CD4-positive, alpha-beta T cell treated with Interleukin-15 for 4 hours (primary cell): ENCODE data around the gene SLC30A7.
A peak's percentile ranks its signal among the peaks of the same experiment; 100 is the strongest.
"Not testable (repeated sequence)": the region's sequence is repeated elsewhere in the genome, so short reads cannot be mapped to it uniquely, and the experiment has no call there.

Experiments used
- DNase-seq: peaks from one replicate; pipeline ENCODE4 v3.0.0-alpha.2; 2020; ENCODE audit warnings: low spot score

The SLC30A7 gene

GRCh38 chr1:100889869-100890482 is 5.9 kb upstream of the SLC30A7 start:
- DNase-seq = not testable (repeated sequence)

DNA sequence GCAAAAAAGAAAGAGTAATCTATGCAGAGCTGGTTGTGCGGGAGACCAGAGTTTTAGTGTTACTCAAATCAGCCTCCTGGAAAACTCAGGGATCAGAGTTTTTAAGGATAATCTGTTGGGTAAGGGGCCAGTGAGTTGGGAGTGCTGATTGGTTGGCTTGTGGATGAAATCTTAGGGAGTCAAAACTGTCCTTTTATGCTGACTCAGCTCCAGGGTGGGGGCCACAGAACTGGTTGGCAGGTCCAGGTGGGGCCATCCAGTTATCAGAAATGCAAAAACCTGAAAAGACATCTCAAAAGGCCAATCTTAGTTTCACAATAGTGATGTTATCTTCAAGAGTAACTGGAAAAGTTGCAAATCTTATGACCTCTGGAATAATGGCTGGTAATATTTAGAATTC is 4.5 kb upstream of the SLC30A7 start:
- DNase-seq = no peak

- no peak for DNase-seq
Observed at GRCh38 chr1:100892554-100892953, 3.3 kb upstream of the SLC30A7 start.

DNA sequence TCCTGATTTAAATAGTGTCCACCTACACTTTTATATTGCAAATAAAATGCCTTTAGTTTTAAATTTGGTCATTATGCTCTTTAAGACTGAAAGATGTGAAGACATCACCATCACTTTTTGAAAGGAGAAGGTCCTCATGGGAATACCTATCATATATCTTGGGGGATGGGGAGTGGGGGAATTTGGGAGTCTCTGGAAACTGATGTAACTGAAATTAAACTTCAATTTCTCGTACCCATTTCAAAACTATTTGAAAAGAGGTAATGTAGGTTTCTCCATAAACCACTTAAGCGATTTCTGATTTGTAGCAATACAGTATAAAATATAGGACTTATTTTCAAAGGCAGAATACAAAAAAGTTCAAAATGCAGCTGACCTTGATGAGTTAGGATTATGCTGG is 2.2 kb upstream of the SLC30A7 start:
- DNase-seq = no peak

- peak; percentile 47 for DNase-seq
Observed at GRCh38 chr1:100894603-100895539, 1.0 kb upstream of the SLC30A7 start, which contains the start of gene EXTL2. EXTL2 (minus strand) TSS chr1:100894842; CDS start chr1:100888757, 6,085 bp downstream.

DNA sequence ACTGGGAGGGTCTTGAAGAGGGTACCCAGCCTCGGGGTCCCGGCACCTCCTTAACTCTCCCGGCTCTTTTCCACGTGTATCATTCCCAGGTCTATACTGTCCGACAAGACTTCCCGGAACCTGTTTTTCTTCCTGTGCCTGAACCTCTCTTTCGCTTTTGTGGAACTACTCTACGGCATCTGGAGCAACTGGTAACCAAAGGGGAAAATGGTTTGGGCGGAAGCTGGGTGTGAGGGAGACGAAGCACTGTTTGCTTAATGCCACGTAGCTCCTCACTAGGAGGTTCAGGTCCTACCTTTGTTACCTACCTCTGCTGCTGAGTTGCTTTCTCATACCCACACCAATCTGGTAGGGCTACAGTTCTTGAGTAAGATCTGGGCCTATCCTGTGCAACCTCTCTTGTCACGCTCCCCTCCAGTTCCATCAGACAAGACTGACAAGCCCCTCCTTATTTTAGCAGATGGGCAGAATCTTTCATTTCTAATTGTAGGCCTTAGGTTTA is 642 bp downstream of the SLC30A7 start:
- DNase-seq = peak; percentile 76

- no peak for DNase-seq
Observed at GRCh38 chr1:100902365-100902764, 6.5 kb downstream of the SLC30A7 start.

DNA sequence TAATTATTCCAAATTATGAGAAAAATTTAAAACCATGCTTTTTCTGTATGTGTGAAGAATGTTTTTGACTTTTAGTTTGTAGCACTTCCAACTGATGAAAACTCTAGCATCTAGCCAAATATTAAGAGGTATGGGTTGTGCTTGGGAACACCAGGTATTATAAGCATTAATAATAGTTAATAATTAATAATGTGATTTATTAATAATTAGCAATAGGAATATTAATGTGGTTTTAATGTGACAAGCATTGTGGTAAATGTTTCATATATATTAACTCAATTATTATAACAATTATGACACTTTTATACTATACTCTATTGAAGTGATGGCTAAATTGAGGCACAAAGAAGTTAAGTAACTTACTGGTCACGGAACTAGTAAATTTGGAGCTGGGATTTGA is 7.9 kb downstream of the SLC30A7 start:
- DNase-seq = no peak

- no peak for DNase-seq
Observed at GRCh38 chr1:100904528-100904927, 8.6 kb downstream of the SLC30A7 start.

GRCh38 chr1:100905181-100905580 is 9.3 kb downstream of the SLC30A7 start:
- no peak for DNase-seq

DNA sequence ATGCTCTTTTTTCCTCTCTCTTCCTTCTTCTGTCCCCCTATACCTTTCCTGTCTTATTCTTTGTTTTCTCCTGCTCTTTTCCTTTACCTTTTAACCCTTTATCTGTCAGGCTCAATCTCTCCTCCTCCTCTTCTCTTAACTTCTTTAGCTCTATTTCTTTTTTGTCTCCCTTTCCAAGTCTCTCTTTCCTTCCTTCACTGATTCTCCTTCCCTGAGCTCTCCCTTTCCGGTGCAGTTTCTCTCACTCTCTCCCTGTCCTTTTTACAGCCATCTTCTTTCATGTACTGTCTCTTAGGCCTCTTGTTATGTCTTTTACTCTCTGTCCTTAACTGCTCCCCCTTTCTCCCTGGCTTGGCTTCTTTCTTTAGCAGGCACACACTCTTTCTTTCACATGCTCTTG is 12.0 kb downstream of the SLC30A7 start:
- no peak for DNase-seq

- no peak for DNase-seq
Observed at GRCh38 chr1:100909018-100909417, 13.1 kb downstream of the SLC30A7 start.

DNA sequence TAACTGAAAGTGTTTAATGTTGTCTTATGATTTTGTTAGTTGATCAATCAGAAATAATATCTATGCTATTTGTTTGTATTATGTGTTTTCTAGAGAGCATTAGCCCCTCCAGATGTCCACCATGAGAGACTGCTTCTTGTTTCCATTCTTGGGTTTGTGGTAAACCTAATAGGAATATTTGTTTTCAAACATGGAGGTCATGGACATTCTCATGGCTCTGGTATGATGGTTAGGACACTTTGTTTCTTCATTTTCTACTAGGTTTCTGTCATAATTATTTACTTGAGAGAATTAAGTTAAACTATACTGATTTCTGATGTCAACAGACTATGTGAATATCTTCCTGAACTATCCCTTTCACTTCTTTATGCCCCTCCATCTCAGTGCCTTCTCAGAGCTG is 16.1 kb downstream of the SLC30A7 start:
- no peak for DNase-seq

DNA sequence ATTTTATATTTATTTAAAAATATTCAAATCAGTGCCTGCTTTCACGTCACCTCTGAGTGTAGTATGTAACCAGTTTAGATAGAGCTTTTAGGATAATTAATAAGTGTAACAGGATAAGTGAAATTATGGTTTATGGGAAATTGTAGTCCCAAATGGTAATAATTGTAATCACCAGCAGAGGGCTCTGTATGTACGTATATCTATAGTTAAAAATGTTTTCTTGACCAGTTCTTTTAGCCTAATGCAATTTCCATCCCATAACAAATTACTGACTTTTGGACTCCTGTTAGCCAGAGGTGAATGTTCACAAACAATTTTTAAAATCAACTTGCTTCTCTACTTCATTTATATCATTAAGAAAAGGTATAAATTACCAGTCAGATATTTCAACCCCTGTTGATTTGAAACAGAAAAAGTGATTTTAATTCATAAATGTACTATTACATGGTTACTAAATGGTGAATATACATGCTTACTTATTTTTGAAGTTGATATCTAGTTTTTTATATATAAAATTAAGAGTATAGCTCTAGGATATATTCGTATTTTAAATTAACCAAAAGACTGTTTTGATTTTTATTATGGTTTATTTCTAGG is 25.3 kb downstream of the SLC30A7 start:
- peak; percentile 67 for DNase-seq

DNA sequence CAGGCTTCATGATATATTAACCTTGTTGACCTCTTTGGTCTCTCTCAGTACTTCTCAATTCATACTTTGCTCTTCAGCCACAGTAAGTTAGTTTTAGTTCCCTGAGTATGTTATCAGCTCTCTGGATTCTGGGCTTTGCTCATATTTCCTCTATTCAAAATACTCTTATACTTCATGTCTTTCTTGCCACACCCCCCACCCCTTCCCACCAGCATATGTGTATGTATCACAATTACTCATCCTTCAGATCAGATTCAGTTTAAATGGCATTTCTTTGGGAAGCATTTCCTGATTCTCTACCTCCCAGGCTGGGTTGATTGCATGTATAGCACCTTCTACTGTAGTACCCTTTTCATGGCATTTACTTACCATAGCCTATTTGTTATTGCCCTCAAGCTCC is 28.3 kb downstream of the SLC30A7 start:
- DNase-seq = no peak

- no peak for DNase-seq
Observed at GRCh38 chr1:100924991-100925390, 29.1 kb downstream of the SLC30A7 start.

- no peak for DNase-seq
Observed at GRCh38 chr1:100926240-100926639, 30.4 kb downstream of the SLC30A7 start.

DNA sequence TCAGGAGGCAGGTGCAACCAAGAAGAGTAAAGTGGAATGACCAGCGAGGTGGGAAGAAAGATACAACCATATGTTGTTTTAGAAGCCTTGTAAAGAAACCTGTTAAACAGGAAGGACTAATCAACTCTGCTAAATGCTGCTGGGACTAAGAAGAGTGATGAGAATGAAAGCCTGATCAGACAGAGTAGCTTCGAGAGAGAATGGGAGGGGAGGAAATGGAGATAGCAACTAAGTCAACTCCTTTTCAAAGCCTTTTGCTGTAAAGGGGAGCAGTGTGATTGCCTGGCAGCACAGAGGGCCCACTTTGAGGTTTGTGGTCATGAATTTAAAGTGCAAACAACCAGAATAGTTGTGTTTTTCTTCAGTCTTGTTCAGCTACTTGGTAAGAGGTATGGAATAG is 31.4 kb downstream of the SLC30A7 start:
- peak; percentile 81 for DNase-seq

DNA sequence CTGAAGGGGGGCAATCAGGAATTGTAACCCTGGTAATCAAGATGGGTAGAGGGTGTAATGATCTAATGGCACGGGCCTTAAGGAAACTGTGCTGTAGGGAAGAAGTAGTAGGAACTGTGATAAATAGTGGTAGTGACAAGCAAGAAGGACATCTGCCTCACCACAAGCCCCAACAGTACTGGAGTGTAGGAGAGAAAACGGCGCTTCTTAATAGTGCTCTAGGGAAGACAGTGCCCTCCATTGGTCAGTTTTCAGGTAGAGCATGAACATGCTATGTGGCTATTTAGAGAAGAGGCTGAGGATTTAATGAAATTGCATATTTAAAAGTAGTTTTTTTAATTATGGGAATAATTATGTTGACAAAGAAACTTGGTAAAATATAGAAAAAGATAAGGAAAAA is 32.2 kb downstream of the SLC30A7 start:
- DNase-seq = peak; percentile 27

- DNase-seq = peak; percentile 50
Observed at GRCh38 chr1:100930494-100930893, 34.6 kb downstream of the SLC30A7 start.

DNA sequence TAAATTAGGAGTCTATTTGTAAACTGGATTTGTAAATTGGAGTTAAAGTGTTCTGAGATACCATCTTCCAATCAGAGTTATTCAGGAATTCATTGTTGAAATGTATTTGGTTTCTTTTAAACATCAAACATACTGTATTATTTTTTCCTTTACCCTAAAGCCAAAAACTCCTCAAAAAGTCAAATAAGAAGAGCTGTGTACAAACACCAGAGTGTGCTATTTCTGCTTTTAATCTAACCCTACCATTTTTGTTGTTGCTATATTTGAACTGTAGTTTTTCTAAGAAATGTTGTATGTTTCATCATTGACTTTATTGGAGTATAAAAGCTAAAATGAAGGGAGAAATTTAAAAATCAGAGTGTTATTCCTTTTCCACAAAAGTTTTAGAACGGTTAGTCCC is 35.8 kb downstream of the SLC30A7 start:
- DNase-seq = no peak

DNA sequence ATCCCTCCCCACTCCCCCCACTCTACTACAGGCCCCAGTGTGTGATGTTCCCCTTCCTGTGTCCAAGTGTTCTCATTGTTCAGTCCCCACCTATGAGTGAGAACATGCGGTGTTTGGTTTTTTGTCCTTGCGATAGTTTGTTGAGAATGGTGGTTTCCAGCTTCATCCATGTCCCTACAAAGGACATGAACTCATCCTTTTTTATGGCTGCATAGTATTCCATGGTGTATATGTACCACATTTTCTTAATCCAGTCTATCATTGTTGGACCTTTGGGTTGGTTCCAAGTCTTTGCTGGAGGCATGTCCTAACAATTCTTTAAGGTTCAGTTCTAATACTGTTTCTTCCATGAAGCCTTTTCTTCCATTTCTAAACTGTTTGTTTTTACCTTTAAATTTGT is 37.7 kb downstream of the SLC30A7 start:
- not testable (repeated sequence) for DNase-seq
